HepG2 (cell line): Measurements from ENCODE around the gene VKORC1. TPM values are rescaled to one million over a fixed set of nuclear protein-coding genes. Genes with fewer than 3 reads are reported as not detected.

Experiments used
- GTF2F1 ChIP-seq: fragments of 150-350 bp; IDR thresholded peaks from 2 replicates; pipeline ENCODE4 v1.6.1; 2014; ENCODE audit warnings: low read length
- MIER2 ChIP-seq: IDR thresholded peaks from 2 replicates; pipeline ENCODE4 v1.6.1; 2016; ENCODE audit warnings: missing biosample characterization, missing genetic modification reagents
- PCBP1 ChIP-seq: fragments of 200-400 bp; formaldehyde crosslinking; IDR thresholded peaks from 2 replicates; pipeline ENCODE4 v1.6.1; 2017; ENCODE audit warnings: mild to moderate bottlenecking, low read depth, low read length, borderline replicate concordance
- ZFX ChIP-seq: sonication (generic); formaldehyde crosslinking; IDR thresholded peaks from 2 replicates; pipeline ENCODE4 v1.4.0; 2020; ENCODE audit warnings: mild to moderate bottlenecking, low read depth, missing genetic modification reagents, moderate library complexity
- ZNF180 ChIP-seq: sonication (generic); formaldehyde crosslinking; IDR thresholded peaks from 2 replicates; pipeline ENCODE4 v1.4.0; 2020; ENCODE audit warnings: low read depth, missing genetic modification reagents, borderline replicate concordance
- ZNF207 ChIP-seq: fragments of 450-650 bp; IDR thresholded peaks from 2 replicates; pipeline ENCODE4 v1.6.1; 2016; ENCODE audit warnings: antibody characterized with exemption, borderline replicate concordance
- ZNF484 ChIP-seq: sonication (generic); formaldehyde crosslinking; IDR thresholded peaks from 2 replicates; pipeline ENCODE4 v1.5.1; 2020; ENCODE audit warnings: mild to moderate bottlenecking, low read depth, missing genetic modification reagents, borderline replicate concordance
- ZNF749 ChIP-seq: sonication (generic); formaldehyde crosslinking; IDR thresholded peaks from 2 replicates; pipeline ENCODE4 v1.8.0; 2022; ENCODE audit warnings: mild to moderate bottlenecking, missing genetic modification reagents, moderate library complexity, borderline replicate concordance
- polyA plus RNA-seq, 8 experiments: library from polyadenylated mRNA; depleted of rRNA in 3 of 8; stranded (reverse) in 7 of 8; unstranded in 1 of 8; fragments of >200 nt; fragmentation: Illumina TruSeq in 4 of 8; extraction: Trizol in 4 of 8; gene quantifications; 2 replicates each; pipeline versions ENCODE4 v1.2.1 to v1.2.3, GENCODE V29; 2011 to 2016; ENCODE audit warnings: low read depth in 4 of 8, missing spikeins in 1 of 8, mixed read lengths in 1 of 8; ENCODE audit not compliant: insufficient read depth in 1 of 8
- total RNA-seq, 5 experiments: library from RNA; depleted of rRNA; stranded (reverse); fragments of >200 nt; fragmentation: Illumina TruSeq; extraction: Trizol; gene quantifications; 2 replicates each; pipeline ENCODE4 v1.2.3, GENCODE V29; 2016; ENCODE audit warnings: low read depth in 1 of 5
- TF ChIP-seq, protein P1 (sequence below): sonication (generic); formaldehyde crosslinking; IDR thresholded peaks from 2 replicates; pipeline ENCODE4 v1.5.0; 2020; ENCODE audit warnings: mild to moderate bottlenecking, missing genetic modification reagents, borderline replicate concordance
- TF ChIP-seq, protein P2 (sequence below): sonication (generic); formaldehyde crosslinking; IDR thresholded peaks from 2 replicates; pipeline ENCODE4 v1.8.0; 2022; ENCODE audit warnings: low read depth, missing genetic modification reagents
- TF ChIP-seq, protein P3 (sequence below): sonication (generic); formaldehyde crosslinking; IDR thresholded peaks from 2 replicates; pipeline ENCODE4 v1.9.0; 2021; ENCODE audit warnings: missing genetic modification reagents, borderline replicate concordance
- TF ChIP-seq, protein P4 (sequence below): sonication (generic); formaldehyde crosslinking; conservative IDR thresholded peaks from 2 replicates; pipeline ENCODE4 v1.4.0; 2020; ENCODE audit warnings: missing genetic modification reagents

VKORC1 gene
- total and polyA plus RNA-seq, 2 of the 13 experiments (the other 11 are each of a cell fraction or from before 2014, with no cell fraction given): 141 to 615 TPM

DNA sequence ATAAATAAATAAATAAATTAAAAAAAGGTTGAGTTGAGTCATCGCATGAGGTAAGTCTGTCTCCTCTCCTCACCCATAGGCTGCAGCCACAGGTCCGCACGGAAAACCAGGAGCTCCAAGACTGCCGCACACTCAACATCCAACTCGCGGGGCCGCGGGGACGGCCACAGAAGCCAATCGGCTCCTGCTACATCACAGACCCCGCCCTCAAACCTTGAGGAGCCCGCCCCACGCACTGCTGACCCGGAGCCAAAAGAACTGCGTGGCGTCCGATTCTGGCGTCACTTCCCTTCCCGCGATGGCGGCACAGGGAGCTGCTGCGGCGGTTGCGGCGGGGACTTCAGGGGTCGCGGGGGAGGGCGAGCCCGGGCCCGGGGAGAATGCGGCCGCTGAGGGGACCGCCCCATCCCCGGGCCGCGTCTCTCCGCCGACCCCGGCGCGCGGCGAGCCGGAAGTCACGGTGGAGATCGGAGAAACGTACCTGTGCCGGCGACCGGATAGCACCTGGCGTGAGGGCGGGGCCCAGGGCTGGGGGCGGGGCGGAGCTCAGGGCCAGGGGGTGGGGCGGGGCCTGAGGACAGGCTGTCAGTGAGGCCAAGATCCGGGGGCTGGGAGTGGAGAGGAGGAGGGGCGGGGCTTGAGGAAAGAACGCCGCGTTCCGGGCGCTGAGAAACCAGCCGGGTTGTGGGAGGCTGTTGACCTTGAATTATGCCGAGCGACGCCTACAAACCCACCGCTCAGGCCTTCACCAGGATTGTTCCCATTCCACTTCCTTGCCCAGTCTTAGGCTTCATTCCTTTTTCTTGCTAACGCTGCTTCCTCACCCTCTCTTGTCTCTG lies 23.0 kb upstream of the VKORC1 start, which contains the start of gene KAT8 (continued):
- TF ChIP-seq, protein P1, sequence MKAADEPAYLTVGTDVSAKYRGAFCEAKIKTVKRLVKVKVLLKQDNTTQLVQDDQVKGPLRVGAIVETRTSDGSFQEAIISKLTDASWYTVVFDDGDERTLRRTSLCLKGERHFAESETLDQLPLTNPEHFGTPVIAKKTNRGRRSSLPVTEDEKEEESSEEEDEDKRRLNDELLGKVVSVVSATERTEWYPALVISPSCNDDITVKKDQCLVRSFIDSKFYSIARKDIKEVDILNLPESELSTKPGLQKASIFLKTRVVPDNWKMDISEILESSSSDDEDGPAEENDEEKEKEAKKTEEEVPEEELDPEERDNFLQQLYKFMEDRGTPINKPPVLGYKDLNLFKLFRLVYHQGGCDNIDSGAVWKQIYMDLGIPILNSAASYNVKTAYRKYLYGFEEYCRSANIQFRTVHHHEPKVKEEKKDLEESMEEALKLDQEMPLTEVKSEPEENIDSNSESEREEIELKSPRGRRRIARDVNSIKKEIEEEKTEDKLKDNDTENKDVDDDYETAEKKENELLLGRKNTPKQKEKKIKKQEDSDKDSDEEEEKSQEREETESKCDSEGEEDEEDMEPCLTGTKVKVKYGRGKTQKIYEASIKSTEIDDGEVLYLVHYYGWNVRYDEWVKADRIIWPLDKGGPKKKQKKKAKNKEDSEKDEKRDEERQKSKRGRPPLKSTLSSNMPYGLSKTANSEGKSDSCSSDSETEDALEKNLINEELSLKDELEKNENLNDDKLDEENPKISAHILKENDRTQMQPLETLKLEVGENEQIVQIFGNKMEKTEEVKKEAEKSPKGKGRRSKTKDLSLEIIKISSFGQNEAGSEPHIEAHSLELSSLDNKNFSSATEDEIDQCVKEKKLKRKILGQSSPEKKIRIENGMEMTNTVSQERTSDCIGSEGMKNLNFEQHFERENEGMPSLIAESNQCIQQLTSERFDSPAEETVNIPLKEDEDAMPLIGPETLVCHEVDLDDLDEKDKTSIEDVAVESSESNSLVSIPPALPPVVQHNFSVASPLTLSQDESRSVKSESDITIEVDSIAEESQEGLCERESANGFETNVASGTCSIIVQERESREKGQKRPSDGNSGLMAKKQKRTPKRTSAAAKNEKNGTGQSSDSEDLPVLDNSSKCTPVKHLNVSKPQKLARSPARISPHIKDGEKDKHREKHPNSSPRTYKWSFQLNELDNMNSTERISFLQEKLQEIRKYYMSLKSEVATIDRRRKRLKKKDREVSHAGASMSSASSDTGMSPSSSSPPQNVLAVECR (CRISPR knock-in tag): peak; percentile 93
- TF ChIP-seq, protein P2, sequence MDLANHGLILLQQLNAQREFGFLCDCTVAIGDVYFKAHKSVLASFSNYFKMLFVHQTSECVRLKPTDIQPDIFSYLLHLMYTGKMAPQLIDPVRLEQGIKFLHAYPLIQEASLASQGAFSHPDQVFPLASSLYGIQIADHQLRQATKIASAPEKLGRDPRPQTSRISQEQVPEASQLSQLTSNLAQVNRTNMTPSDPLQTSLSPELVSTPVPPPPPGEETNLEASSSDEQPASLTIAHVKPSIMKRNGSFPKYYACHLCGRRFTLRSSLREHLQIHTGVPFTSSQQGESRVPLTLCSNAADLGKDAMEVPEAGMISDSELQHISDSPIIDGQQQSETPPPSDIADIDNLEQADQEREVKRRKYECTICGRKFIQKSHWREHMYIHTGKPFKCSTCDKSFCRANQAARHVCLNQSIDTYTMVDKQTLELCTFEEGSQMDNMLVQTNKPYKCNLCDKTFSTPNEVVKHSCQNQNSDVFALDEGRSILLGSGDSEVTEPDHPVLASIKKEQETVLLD (CRISPR knock-in tag): peak; percentile 97
- TF ChIP-seq, protein P3, sequence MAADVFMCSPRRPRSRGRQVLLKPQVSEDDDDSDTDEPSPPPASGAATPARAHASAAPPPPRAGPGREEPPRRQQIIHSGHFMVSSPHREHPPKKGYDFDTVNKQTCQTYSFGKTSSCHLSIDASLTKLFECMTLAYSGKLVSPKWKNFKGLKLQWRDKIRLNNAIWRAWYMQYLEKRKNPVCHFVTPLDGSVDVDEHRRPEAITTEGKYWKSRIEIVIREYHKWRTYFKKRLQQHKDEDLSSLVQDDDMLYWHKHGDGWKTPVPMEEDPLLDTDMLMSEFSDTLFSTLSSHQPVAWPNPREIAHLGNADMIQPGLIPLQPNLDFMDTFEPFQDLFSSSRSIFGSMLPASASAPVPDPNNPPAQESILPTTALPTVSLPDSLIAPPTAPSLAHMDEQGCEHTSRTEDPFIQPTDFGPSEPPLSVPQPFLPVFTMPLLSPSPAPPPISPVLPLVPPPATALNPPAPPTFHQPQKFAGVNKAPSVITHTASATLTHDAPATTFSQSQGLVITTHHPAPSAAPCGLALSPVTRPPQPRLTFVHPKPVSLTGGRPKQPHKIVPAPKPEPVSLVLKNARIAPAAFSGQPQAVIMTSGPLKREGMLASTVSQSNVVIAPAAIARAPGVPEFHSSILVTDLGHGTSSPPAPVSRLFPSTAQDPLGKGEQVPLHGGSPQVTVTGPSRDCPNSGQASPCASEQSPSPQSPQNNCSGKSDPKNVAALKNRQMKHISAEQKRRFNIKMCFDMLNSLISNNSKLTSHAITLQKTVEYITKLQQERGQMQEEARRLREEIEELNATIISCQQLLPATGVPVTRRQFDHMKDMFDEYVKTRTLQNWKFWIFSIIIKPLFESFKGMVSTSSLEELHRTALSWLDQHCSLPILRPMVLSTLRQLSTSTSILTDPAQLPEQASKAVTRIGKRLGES (CRISPR knock-in tag): no peak
- TF ChIP-seq MIER2 (CRISPR knock-in tag) (0 out of 2 replicates have a peak, but pooled peaks have one; percentile 31), GTF2F1 (0 out of 2 replicates have a peak, but pooled peaks have one; percentile 53), ZNF207 (no peak), ZNF180 (CRISPR knock-in tag) (no peak), ZNF484 (CRISPR knock-in tag) (no peak), ZFX (CRISPR knock-in tag) (peak; percentile 59), PCBP1 (peak; percentile 75; the same call in 1 of the 2 replicates), ZNF749 (CRISPR knock-in tag) (peak; percentile 53; the same call in 1 of the 2 replicates)
- TF ChIP-seq, protein P4, sequence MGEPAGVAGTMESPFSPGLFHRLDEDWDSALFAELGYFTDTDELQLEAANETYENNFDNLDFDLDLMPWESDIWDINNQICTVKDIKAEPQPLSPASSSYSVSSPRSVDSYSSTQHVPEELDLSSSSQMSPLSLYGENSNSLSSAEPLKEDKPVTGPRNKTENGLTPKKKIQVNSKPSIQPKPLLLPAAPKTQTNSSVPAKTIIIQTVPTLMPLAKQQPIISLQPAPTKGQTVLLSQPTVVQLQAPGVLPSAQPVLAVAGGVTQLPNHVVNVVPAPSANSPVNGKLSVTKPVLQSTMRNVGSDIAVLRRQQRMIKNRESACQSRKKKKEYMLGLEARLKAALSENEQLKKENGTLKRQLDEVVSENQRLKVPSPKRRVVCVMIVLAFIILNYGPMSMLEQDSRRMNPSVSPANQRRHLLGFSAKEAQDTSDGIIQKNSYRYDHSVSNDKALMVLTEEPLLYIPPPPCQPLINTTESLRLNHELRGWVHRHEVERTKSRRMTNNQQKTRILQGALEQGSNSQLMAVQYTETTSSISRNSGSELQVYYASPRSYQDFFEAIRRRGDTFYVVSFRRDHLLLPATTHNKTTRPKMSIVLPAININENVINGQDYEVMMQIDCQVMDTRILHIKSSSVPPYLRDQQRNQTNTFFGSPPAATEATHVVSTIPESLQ: 0 out of 2 replicates have a peak, but pooled peaks have one; percentile 74
